ENCODE data around the gene FMN1. TPM values are rescaled to one million over a fixed set of nuclear protein-coding genes. Genes with fewer than 3 reads are reported as not detected.

Gene FMN1
- polyA plus RNA-seq, 1 donor from 2014 or later: 0.40 TPM

DNA sequence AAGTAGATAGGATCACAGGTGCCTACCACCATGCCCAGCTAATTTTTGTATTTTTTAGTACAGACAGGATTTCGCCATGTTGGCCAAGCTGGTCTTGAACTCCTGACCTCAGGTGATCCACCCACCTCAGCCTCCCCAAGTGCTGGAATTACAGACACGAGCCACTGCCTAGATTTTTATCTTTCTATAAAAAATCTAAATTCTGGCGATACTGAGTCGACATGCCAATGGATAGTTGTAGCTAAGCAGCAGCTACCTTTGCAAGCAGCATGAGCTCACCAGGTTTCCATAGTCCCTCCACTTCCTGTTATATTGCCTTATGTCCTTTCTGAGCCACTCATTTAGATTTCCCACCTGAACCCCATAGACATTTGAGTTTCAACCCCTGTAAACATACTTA lies 13.1 kb upstream of the FMN1 start:
- Histone ChIP-seq H3K27ac (ENCODE audit: low read length) (no peak overlapping the region), H3K27me3 (ENCODE audit: insufficient read depth, low read depth, low read length) (no peaks in the 10 kb centered on the region), H4K20me1 (ENCODE audit: insufficient read depth) (no peaks in the 10 kb centered on the region), H3K9ac (ENCODE audit: low read length) (no peak overlapping the region), H3F3A (ENCODE audit: insufficient read depth, low read length, poor library complexity, severe bottlenecking) (no peaks in the 10 kb centered on the region), H2AFZ (ENCODE audit: low read depth, low read length) (no peak overlapping the region), H3K9me3 (ENCODE audit: low read length) (no peaks in the 10 kb centered on the region), H3K9me2 (ENCODE audit: insufficient read depth, low read length) (no peaks in the 10 kb centered on the region), H3K79me2 (replicated peaks; ENCODE audit: insufficient read depth, low read length) (no peaks in the 10 kb centered on the region), H3K36me3 (ENCODE audit: insufficient read depth, low read length) (no peaks in the 10 kb centered on the region), H3K4me2 (ENCODE audit: low read length) (no peak overlapping the region), H3K4me3 (ENCODE audit: low read length) (no peak overlapping the region)
- TF ChIP-seq, protein P1, sequence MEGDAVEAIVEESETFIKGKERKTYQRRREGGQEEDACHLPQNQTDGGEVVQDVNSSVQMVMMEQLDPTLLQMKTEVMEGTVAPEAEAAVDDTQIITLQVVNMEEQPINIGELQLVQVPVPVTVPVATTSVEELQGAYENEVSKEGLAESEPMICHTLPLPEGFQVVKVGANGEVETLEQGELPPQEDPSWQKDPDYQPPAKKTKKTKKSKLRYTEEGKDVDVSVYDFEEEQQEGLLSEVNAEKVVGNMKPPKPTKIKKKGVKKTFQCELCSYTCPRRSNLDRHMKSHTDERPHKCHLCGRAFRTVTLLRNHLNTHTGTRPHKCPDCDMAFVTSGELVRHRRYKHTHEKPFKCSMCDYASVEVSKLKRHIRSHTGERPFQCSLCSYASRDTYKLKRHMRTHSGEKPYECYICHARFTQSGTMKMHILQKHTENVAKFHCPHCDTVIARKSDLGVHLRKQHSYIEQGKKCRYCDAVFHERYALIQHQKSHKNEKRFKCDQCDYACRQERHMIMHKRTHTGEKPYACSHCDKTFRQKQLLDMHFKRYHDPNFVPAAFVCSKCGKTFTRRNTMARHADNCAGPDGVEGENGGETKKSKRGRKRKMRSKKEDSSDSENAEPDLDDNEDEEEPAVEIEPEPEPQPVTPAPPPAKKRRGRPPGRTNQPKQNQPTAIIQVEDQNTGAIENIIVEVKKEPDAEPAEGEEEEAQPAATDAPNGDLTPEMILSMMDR (IDR thresholded peaks at IDR 0.05; ENCODE audit: poor library complexity, severe bottlenecking): no peak
- TF ChIP-seq, protein P2, sequence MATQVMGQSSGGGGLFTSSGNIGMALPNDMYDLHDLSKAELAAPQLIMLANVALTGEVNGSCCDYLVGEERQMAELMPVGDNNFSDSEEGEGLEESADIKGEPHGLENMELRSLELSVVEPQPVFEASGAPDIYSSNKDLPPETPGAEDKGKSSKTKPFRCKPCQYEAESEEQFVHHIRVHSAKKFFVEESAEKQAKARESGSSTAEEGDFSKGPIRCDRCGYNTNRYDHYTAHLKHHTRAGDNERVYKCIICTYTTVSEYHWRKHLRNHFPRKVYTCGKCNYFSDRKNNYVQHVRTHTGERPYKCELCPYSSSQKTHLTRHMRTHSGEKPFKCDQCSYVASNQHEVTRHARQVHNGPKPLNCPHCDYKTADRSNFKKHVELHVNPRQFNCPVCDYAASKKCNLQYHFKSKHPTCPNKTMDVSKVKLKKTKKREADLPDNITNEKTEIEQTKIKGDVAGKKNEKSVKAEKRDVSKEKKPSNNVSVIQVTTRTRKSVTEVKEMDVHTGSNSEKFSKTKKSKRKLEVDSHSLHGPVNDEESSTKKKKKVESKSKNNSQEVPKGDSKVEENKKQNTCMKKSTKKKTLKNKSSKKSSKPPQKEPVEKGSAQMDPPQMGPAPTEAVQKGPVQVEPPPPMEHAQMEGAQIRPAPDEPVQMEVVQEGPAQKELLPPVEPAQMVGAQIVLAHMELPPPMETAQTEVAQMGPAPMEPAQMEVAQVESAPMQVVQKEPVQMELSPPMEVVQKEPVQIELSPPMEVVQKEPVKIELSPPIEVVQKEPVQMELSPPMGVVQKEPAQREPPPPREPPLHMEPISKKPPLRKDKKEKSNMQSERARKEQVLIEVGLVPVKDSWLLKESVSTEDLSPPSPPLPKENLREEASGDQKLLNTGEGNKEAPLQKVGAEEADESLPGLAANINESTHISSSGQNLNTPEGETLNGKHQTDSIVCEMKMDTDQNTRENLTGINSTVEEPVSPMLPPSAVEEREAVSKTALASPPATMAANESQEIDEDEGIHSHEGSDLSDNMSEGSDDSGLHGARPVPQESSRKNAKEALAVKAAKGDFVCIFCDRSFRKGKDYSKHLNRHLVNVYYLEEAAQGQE (IDR thresholded peaks at IDR 0.05; ENCODE audit: borderline replicate concordance): no peak
- TF ChIP-seq POLR2AphosphoS5 (IDR thresholded peaks at IDR 0.05) (no peak), EP300 (conservative IDR thresholded peaks at IDR 0.05; ENCODE audit: poor library complexity, severe bottlenecking) (no peak), TAF1 (IDR thresholded peaks at IDR 0.05; ENCODE audit: low read depth) (no peak), RAD21 (conservative IDR thresholded peaks at IDR 0.05) (no peak), EZH2 (IDR thresholded peaks at IDR 0.05; ENCODE audit: borderline replicate concordance, insufficient read depth, low read length, poor library complexity, severe bottlenecking) (no peak), MXI1 (conservative IDR thresholded peaks at IDR 0.05; ENCODE audit: poor library complexity, severe bottlenecking) (no peak), SMC3 (conservative IDR thresholded peaks at IDR 0.05; ENCODE audit: poor library complexity) (no peak)

DNA sequence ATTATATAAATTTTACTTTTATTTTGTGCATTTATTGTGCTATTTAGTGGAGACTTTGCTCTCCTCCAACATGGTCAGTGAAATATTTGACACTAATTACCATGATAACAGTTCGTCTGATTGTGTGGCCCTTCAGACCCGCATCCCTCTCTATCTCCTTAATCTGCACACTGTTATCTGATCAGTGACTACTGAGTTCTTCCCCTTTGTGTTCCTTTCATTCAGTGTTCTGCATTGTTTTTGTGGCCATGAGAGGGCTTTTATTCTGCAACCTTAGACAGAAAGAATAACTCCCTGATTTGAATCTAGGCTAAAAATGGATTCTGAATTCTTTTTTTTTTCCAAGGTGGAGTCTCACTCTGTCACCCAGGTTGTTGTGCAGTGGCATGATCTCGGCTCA lies 11.9 kb upstream of the FMN1 start:
- Histone ChIP-seq H3K27me3 (ENCODE audit: insufficient read depth, low read depth, low read length) (no peaks in the 10 kb centered on the region), H3F3A (ENCODE audit: insufficient read depth, low read length, poor library complexity, severe bottlenecking) (no peaks in the 10 kb centered on the region), H3K27ac (ENCODE audit: low read length) (no peak overlapping the region), H3K9ac (ENCODE audit: low read length) (no peak overlapping the region), H3K36me3 (ENCODE audit: insufficient read depth, low read length) (no peaks in the 10 kb centered on the region), H3K4me3 (ENCODE audit: low read length) (no peak overlapping the region), H3K9me3 (ENCODE audit: low read length) (no peaks in the 10 kb centered on the region), H2AFZ (ENCODE audit: low read depth, low read length) (no peak overlapping the region), H3K79me2 (replicated peaks; ENCODE audit: insufficient read depth, low read length) (no peaks in the 10 kb centered on the region), H3K4me2 (ENCODE audit: low read length) (no peak overlapping the region), H3K9me2 (ENCODE audit: insufficient read depth, low read length) (no peaks in the 10 kb centered on the region), H4K20me1 (ENCODE audit: insufficient read depth) (no peaks in the 10 kb centered on the region)
- TF ChIP-seq, protein P1 (IDR thresholded peaks at IDR 0.05; ENCODE audit: poor library complexity, severe bottlenecking): no peak
- TF ChIP-seq POLR2AphosphoS5 (IDR thresholded peaks at IDR 0.05): no peak
- no peak for TF ChIP-seq TAF1 (IDR thresholded peaks at IDR 0.05; ENCODE audit: low read depth)
- no peak for TF ChIP-seq RAD21 (conservative IDR thresholded peaks at IDR 0.05)
- no peak for TF ChIP-seq SMC3 (conservative IDR thresholded peaks at IDR 0.05; ENCODE audit: poor library complexity)
- TF ChIP-seq, protein P2 (IDR thresholded peaks at IDR 0.05; ENCODE audit: borderline replicate concordance): no peak
- no peak for TF ChIP-seq EP300 (conservative IDR thresholded peaks at IDR 0.05; ENCODE audit: poor library complexity, severe bottlenecking)
- TF ChIP-seq MXI1 (conservative IDR thresholded peaks at IDR 0.05; ENCODE audit: poor library complexity, severe bottlenecking): no peak
